ENCODE results near the gene EPHB1.

Gene EPHB1

GRCh38 chr3:135249186-135249585, 454.1 kb downstream of the EPHB1 start:
- no peak for DNase-seq (ENCODE audit: low read depth in 2 of 2)

- DNase-seq (ENCODE audit: low read depth in 2 of 2): no peak
Measured at GRCh38 chr3:135258916-135259315, 463.9 kb downstream of the EPHB1 start.

- DNase-seq (ENCODE audit: low read depth in 2 of 2): no peak
Measured at GRCh38 chr3:135260025-135260424, 465.0 kb downstream of the EPHB1 start.

- DNase-seq (ENCODE audit: low read depth in 2 of 2): no peak
Measured at GRCh38 chr3:135261214-135261775, 466.2 kb downstream of the EPHB1 start.

GRCh38 chr3:135261916-135262315, 466.9 kb downstream of the EPHB1 start:
- no peak for DNase-seq (ENCODE audit: low read depth in 2 of 2)

- DNase-seq (ENCODE audit: low read depth in 2 of 2): no peak
Measured at GRCh38 chr3:135262441-135262840, 467.4 kb downstream of the EPHB1 start.

- no peak for DNase-seq (ENCODE audit: low read depth in 2 of 2)
Measured at GRCh38 chr3:135263331-135263730, 468.3 kb downstream of the EPHB1 start.

GRCh38 chr3:135267487-135267886, 472.4 kb downstream of the EPHB1 start:
- DNase-seq (ENCODE audit: low read depth in 2 of 2): no peak

GRCh38 chr3:135268941-135269532, 474.0 kb downstream of the EPHB1 start:
- no peak for DNase-seq (ENCODE audit: low read depth in 2 of 2)

GRCh38 chr3:135271177-135272025, 476.3 kb downstream of the EPHB1 start:
- DNase-seq (ENCODE audit: low read depth in 2 of 2): no peak

- no peak for DNase-seq (ENCODE audit: low read depth in 2 of 2)
Measured at GRCh38 chr3:135272026-135272669, 477.1 kb downstream of the EPHB1 start.

GRCh38 chr3:135292162-135292561, 497.1 kb downstream of the EPHB1 start:
- no peak for DNase-seq (ENCODE audit: low read depth in 2 of 2)

- no peak for DNase-seq (ENCODE audit: low read depth in 2 of 2)
Measured at GRCh38 chr3:135301670-135302069, 506.6 kb downstream of the EPHB1 start.

- no peak for DNase-seq (ENCODE audit: low read depth in 2 of 2)
Measured at GRCh38 chr3:135304378-135304777, 509.3 kb downstream of the EPHB1 start.

Data from stimulated activated CD8-positive, alpha-beta memory T cell treated with anti-CD3 and anti-CD28 coated beads, Interleukin-15, amount 100 ng/mL, for 48 hours (primary cell).